ENCODE results near the gene OR10AG1.

The OR10AG1 gene

DNA sequence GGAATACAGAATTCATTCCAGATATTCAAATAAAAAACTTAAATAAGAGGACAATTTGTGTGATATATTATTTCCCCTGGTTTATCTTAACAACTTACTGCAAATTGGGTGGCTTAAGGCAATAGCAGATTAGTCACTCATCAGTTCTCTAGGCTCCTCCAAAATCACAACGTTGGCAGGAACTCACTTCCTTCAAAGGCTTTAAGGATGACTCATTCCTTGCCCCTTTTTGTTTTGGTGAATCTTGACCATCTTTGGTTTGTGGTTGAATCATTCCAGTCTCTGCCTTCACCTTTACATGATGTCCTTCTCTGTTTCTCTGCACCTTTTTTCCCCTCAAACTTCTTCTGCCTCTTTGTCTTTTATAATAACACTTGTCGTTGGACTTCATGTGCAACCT lies 3.4 kb downstream of the OR10AG1 start:
- no peak overlapping the region for H3K4me3 ChIP-seq (ENCODE audit: low read depth, low read length)
- no peak for DNase-seq
- no peaks in the 10 kb centered on the region for H3K36me3 ChIP-seq
- H3K9me3 ChIP-seq (ENCODE audit: severe bottlenecking): no peaks in the 10 kb centered on the region
- peaks cover 24% of the 10 kb centered on the region for H3K27me3 ChIP-seq (ENCODE audit: insufficient read depth, low read depth, severe bottlenecking)
- TF ChIP-seq, protein P1, sequence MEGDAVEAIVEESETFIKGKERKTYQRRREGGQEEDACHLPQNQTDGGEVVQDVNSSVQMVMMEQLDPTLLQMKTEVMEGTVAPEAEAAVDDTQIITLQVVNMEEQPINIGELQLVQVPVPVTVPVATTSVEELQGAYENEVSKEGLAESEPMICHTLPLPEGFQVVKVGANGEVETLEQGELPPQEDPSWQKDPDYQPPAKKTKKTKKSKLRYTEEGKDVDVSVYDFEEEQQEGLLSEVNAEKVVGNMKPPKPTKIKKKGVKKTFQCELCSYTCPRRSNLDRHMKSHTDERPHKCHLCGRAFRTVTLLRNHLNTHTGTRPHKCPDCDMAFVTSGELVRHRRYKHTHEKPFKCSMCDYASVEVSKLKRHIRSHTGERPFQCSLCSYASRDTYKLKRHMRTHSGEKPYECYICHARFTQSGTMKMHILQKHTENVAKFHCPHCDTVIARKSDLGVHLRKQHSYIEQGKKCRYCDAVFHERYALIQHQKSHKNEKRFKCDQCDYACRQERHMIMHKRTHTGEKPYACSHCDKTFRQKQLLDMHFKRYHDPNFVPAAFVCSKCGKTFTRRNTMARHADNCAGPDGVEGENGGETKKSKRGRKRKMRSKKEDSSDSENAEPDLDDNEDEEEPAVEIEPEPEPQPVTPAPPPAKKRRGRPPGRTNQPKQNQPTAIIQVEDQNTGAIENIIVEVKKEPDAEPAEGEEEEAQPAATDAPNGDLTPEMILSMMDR (IDR thresholded peaks at IDR 0.05; ENCODE audit: low read depth, low read length): no peak
- no peak overlapping the region for H3K27ac ChIP-seq

DNA sequence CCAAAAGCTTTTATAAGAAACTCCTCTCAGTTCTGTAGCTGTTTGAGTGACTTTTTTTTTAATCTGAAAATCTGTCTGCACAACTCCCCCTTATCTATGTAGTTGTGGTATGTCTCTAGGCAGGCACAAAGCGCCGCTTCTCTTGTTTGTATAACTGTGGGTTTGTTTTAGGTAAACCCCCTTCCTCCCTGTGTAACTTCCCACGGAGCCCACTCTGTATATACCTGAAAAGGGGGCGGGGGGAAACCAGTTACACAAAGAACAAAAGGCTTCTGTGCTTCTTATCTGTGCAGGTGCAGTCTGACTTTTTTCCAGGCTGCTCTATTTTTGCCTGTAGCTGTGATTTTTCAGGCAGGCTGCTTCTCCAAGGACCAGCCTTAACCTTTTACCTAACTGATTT lies 13.2 kb downstream of the OR10AG1 start:
- Histone ChIP-seq H3K9me3 (ENCODE audit: severe bottlenecking) (no peaks in the 10 kb centered on the region), H3K4me3 (ENCODE audit: low read depth, low read length) (no peak overlapping the region), H3K27ac (no peak overlapping the region), H3K36me3 (no peaks in the 10 kb centered on the region), H3K27me3 (ENCODE audit: insufficient read depth, low read depth, severe bottlenecking) (peaks cover 30% of the 10 kb centered on the region)
- TF ChIP-seq, protein P1 (IDR thresholded peaks at IDR 0.05; ENCODE audit: low read depth, low read length): no peak
- DNase-seq: no peak

DNA sequence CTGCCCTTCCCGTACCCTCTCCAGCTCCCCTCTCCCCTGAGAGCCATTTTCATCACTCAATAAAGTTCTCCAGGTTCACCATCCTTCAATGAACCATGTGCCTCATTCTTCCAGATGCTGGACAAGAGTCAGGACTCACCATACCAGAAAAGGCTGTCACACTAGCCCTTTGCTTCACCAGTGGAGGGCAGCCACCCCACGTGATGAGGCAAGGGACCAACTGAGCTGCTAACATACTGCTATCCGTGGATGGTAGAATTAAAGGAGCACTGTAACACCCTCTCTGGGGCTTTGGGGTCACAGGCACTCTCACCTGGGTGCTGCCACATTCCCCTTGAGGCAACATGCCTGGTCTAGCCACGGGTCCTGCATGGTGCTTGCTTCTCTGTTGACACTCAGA lies 20.4 kb downstream of the OR10AG1 start:
- no peaks in the 10 kb centered on the region for H3K36me3 ChIP-seq
- no peak overlapping the region for H3K27ac ChIP-seq
- TF ChIP-seq, protein P1 (IDR thresholded peaks at IDR 0.05; ENCODE audit: low read depth, low read length): no peak
- H3K9me3 ChIP-seq (ENCODE audit: severe bottlenecking): no peaks in the 10 kb centered on the region
- no peak overlapping the region for H3K4me3 ChIP-seq (ENCODE audit: low read depth, low read length)
- DNase-seq: no peak
- peaks cover 32% of the 10 kb centered on the region for H3K27me3 ChIP-seq (ENCODE audit: insufficient read depth, low read depth, severe bottlenecking)

DNA sequence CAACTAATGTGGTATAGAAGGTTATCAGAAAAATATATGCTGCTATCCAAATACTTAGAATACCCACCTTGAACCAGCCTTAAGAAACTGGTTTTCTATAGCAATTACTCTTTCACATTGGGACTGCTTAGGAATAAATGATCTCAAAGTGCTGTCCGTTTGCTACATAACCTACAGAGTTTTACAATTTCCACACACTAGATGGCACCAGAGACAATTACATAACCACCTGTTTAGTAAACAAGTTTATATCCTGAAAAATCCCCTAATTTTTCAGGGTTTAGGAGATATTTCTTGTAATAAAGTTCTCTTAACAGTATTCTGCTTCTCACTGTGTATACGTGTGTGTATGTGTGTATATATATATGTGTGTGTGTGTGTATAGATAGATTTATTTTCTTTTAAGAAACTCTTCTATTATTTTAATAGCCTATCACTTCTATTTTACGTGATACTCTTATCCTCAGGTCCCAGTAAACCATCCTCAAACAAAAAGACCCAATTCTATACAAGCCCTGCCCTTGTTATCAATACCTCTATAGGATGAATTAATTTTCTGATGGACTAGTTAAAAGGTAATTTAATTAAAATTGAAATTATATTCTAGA lies 26.9 kb downstream of the OR10AG1 start:
- TF ChIP-seq, protein P1 (IDR thresholded peaks at IDR 0.05; ENCODE audit: low read depth, low read length): no peak
- no peak for DNase-seq
- no peak overlapping the region for H3K4me3 ChIP-seq (ENCODE audit: low read depth, low read length)
- H3K27me3 ChIP-seq (ENCODE audit: insufficient read depth, low read depth, severe bottlenecking): peaks cover 37% of the 10 kb centered on the region
- H3K27ac ChIP-seq: no peak overlapping the region
- H3K36me3 ChIP-seq: no peaks in the 10 kb centered on the region
- no peaks in the 10 kb centered on the region for H3K9me3 ChIP-seq (ENCODE audit: severe bottlenecking)

DNA sequence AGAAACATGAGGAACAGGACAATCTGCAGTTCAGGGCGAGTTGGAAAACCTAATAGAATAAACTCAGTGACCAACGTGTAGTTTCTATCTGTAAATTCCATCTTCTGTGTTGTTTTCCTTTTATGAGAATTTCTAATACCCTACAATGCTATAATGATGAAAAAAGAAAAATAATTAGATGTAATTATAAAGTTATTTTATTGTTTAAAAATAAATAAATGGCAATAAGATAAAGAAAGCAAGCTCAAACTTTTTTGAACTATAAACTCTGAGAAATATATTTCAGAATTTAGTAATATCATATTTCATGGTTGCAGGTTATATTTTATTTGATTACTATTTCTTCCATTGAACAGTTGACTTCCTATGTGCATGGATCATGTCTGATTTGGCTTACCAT lies 33.4 kb downstream of the OR10AG1 start, which contains the start of gene OR5I1:
Gene OR5I1, minus strand, starts transcription at position 101 of the 400 bp plus-strand sequence. Its CDS starts 0 bp downstream, at position 101.
- no peak for DNase-seq
- TF ChIP-seq, protein P1 (IDR thresholded peaks at IDR 0.05; ENCODE audit: low read depth, low read length): no peak
- Histone ChIP-seq H3K4me3 (ENCODE audit: low read depth, low read length) (no peak within 1 kb of the TSS), H3K27ac (no peak within 1 kb of the TSS), H3K36me3 (no peaks in the 10 kb centered on the region), H3K9me3 (ENCODE audit: severe bottlenecking) (no peaks in the 10 kb centered on the region), H3K27me3 (ENCODE audit: insufficient read depth, low read depth, severe bottlenecking) (peaks cover 37% of the 10 kb centered on the region)

DNA sequence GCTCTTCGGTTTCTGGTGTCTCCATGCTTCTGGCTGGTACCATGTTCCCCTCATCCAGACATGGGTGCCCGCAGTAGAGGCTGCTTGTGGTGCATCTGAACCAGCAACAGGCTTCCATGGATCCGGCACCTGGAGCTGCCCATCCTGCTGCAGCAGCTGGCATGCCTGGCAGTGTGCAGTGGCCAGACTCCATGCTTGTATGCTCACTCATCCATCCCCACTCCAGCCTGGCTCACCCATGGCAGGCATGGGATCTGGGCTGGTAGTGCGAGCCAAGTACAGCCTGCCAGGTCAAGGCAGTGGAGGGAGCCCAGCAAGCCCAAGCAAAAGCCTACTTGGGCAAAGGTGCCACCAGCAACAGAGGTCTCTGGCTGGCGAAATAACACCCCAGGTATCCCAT lies 49.2 kb downstream of the OR10AG1 start:
- no peaks in the 10 kb centered on the region for H3K9me3 ChIP-seq (ENCODE audit: severe bottlenecking)
- H3K4me3 ChIP-seq (ENCODE audit: low read depth, low read length): no peak overlapping the region
- H3K36me3 ChIP-seq: no peaks in the 10 kb centered on the region
- peaks cover 31% of the 10 kb centered on the region for H3K27me3 ChIP-seq (ENCODE audit: insufficient read depth, low read depth, severe bottlenecking)
- TF ChIP-seq, protein P1 (IDR thresholded peaks at IDR 0.05; ENCODE audit: low read depth, low read length): no peak
- no peak for DNase-seq
- H3K27ac ChIP-seq: no peak overlapping the region
